HepG2 (cell line): ENCODE measurements around the gene VAT1L. TPM values are rescaled to one million over a fixed set of nuclear protein-coding genes. Genes with fewer than 3 reads are reported as not detected.

Experiments used
- ATAC-seq: fragments of 200-7000 bp; cut with Tn5 transposase; 3 replicates; pipeline ENCODE4 v1.9.1; 2020; ENCODE audit warnings: mild to moderate bottlenecking, moderate library complexity
- BruUV-seq: library from RNA; stranded (reverse); fragments of 400-500 nt; replicated peaks from 2 replicates; lab custom pipeline; 2021; lab: Mats Ljungman, UMichigan
- CTCF ChIA-PET: fragments of 300-600 bp; formaldehyde crosslinking; extraction: SDS; loops from one replicate; lab custom pipeline; 2021; ENCODE audit warnings: low total read pairs, inconsistent platforms, low intra/inter-chr PET ratio; lab: Yijun Ruan, JAX
- POLR2A ChIA-PET: fragments of 350-600 bp; sonication (Branson Sonifier 250); formaldehyde crosslinking; loops from one replicate; lab custom pipeline; 2020; ENCODE audit warnings: antibody characterized with exemption, inconsistent platforms; lab: Yijun Ruan, JAX
- DNase-seq: peaks from one replicate; pipeline ENCODE4 v3.0.0-alpha.2; 2015; ENCODE audit warnings: low spot score
- FAIRE-seq: peaks from 3 replicates; lab custom pipeline; 2011; peaks lifted over from hg19 to GRCh38; lab: Jason Lieb, UNC
- H2AFZ ChIP-seq: one replicate; pipeline ENCODE4 v1.6.1; 2011; ENCODE audit warnings: low read length, inconsistent platforms
- H3K27ac ChIP-seq: fragments of 300-600 bp; 3 replicates; pipeline ENCODE4 v1.8.0; 2011; ENCODE audit warnings: mixed run types, mild to moderate bottlenecking, mixed read lengths, low read length, inconsistent platforms; ENCODE audit not compliant: insufficient read depth; ENCODE audit errors: extremely low read length
- H3K27me3 ChIP-seq, 2 experiments: fragments of 200-600 bp in 1 of 2; 2 replicates in 1 of 2; 3 replicates in 1 of 2; pipeline versions ENCODE4 v1.6.0 to v1.8.0; 2011; ENCODE audit warnings: low read length in 2 of 2, mild to moderate bottlenecking in 2 of 2, moderate library complexity in 2 of 2, inconsistent platforms in 1 of 2; ENCODE audit not compliant: insufficient read depth in 2 of 2, control insufficient read depth in 1 of 2
- H3K36me3 ChIP-seq, 2 experiments: fragments of 200-600 bp in 1 of 2; replicated peaks in 1 of 2; 2 replicates in 1 of 2; 3 replicates in 1 of 2; pipeline versions ENCODE4 v1.5.1 to v1.8.0; 2011; ENCODE audit warnings: low read length in 2 of 2, inconsistent platforms in 1 of 2; ENCODE audit not compliant: insufficient read depth in 2 of 2, control insufficient read depth in 1 of 2
- H3K4me1 ChIP-seq: 2 replicates; pipeline ENCODE4 v1.5.1; 2012; ENCODE audit warnings: low read length, inconsistent platforms; ENCODE audit not compliant: insufficient read depth
- H3K4me2 ChIP-seq: 2 replicates; pipeline ENCODE4 v1.6.0; 2011; ENCODE audit warnings: low read depth, low read length, inconsistent platforms
- H3K4me3 ChIP-seq, 3 experiments: fragments of 200-600 bp in 1 of 3; sonication (generic), shearing (Covaris generic) in 1 of 3; replicated peaks in 1 of 3; 2 replicates each; pipeline ENCODE4 v1.5.1; 2011 to 2016; ENCODE audit warnings: low read length in 3 of 3, inconsistent platforms in 2 of 3, low read depth in 2 of 3, mild to moderate bottlenecking in 2 of 3, control low read depth in 1 of 3, mixed read lengths in 1 of 3; ENCODE audit not compliant: insufficient read depth in 1 of 3
- H3K79me2 ChIP-seq: one replicate; pipeline ENCODE4 v1.6.1; 2011; ENCODE audit warnings: low read length, inconsistent platforms; ENCODE audit not compliant: insufficient read depth
- H3K9ac ChIP-seq: 2 replicates; pipeline ENCODE4 v1.6.0; 2011; ENCODE audit warnings: mild to moderate bottlenecking, low read depth, low read length, inconsistent platforms; ENCODE audit not compliant: insufficient read depth
- H3K9me3 ChIP-seq: 2 replicates; pipeline ENCODE4 v1.5.1; 2012; ENCODE audit warnings: mild to moderate bottlenecking, low read length
- H4K20me1 ChIP-seq: 2 replicates; pipeline ENCODE4 v1.6.0; 2011; ENCODE audit warnings: inconsistent platforms, mild to moderate bottlenecking, low read length, moderate library complexity; ENCODE audit not compliant: insufficient read depth
- ATF3 ChIP-seq: sonication (generic); formaldehyde crosslinking; IDR thresholded peaks from 2 replicates; pipeline ENCODE4 v1.4.0; 2020; ENCODE audit warnings: missing genetic modification reagents
- ATF6 ChIP-seq: sonication (generic); formaldehyde crosslinking; conservative IDR thresholded peaks from 2 replicates; pipeline ENCODE4 v1.4.0; 2020; ENCODE audit warnings: missing genetic modification reagents
- ATM ChIP-seq: fragments of 450-650 bp; IDR thresholded peaks from 2 replicates; pipeline ENCODE4 v1.7.1; 2017; ENCODE audit warnings: mild to moderate bottlenecking, borderline replicate concordance
- HOXA3 ChIP-seq: sonication (generic); formaldehyde crosslinking; IDR thresholded peaks from 2 replicates; pipeline ENCODE4 v1.5.0; 2020; ENCODE audit warnings: missing genetic modification reagents
- NFIC ChIP-seq: IDR thresholded peaks from 2 replicates; pipeline ENCODE4 v1.6.1; 2012; ENCODE audit warnings: mild to moderate bottlenecking, low read length, inconsistent platforms
- RFX5 ChIP-seq: IDR thresholded peaks from 2 replicates; pipeline ENCODE4 v1.6.1; 2011; ENCODE audit warnings: low read depth, low read length, improper control_type of control experiment
- RFXAP ChIP-seq: sonication (generic); formaldehyde crosslinking; IDR thresholded peaks from 2 replicates; pipeline ENCODE4 v1.4.0; 2020; ENCODE audit warnings: missing genetic modification reagents, borderline replicate concordance
- SOX13 ChIP-seq, 3 experiments: fragments of 450-650 bp in 1 of 3; sonication (generic) in 1 of 3; formaldehyde crosslinking in 1 of 3; IDR thresholded peaks in 2 of 3; conservative IDR thresholded peaks in 1 of 3; 2 replicates each; pipeline versions ENCODE4 v1.5.0 to v1.6.1; 2016 to 2020; ENCODE audit warnings: antibody characterized with exemption in 1 of 3, mild to moderate bottlenecking in 1 of 3, missing compliant biosample characterization in 1 of 3, missing genetic modification reagents in 1 of 3, moderate library complexity in 1 of 3
- TAF1 ChIP-seq: sonication (generic); formaldehyde crosslinking; IDR thresholded peaks from 2 replicates; pipeline ENCODE4 v1.4.0; 2020; ENCODE audit warnings: missing genetic modification reagents
- TSC22D2 ChIP-seq: sonication (generic); formaldehyde crosslinking; IDR thresholded peaks from 2 replicates; pipeline ENCODE4 v1.5.1; 2020; ENCODE audit warnings: missing genetic modification reagents, mild to moderate bottlenecking, borderline replicate concordance
- ZBTB42 ChIP-seq: sonication (generic); formaldehyde crosslinking; IDR thresholded peaks from 2 replicates; pipeline ENCODE4 v1.5.0; 2020; ENCODE audit warnings: mild to moderate bottlenecking, missing genetic modification reagents
- ZKSCAN8 ChIP-seq: IDR thresholded peaks from 2 replicates; pipeline ENCODE4 v1.6.1; 2016; ENCODE audit warnings: borderline replicate concordance, missing genetic modification reagents, missing compliant biosample characterization
- ZMAT5 ChIP-seq: sonication (generic); formaldehyde crosslinking; IDR thresholded peaks from 2 replicates; pipeline ENCODE4 v1.5.0; 2020; ENCODE audit warnings: mild to moderate bottlenecking, low read depth, missing genetic modification reagents, borderline replicate concordance
- ZNF451 ChIP-seq: sonication (generic); formaldehyde crosslinking; IDR thresholded peaks from 2 replicates; pipeline ENCODE4 v1.5.0; 2020; ENCODE audit warnings: mild to moderate bottlenecking, missing genetic modification reagents
- ZNF609 ChIP-seq: sonication (generic); formaldehyde crosslinking; IDR thresholded peaks from 2 replicates; pipeline ENCODE4 v1.4.0; 2020; ENCODE audit warnings: mild to moderate bottlenecking, missing genetic modification reagents, borderline replicate concordance
- ZNF615 ChIP-seq: sonication (generic); formaldehyde crosslinking; IDR thresholded peaks from 2 replicates; pipeline ENCODE4 v1.5.0; 2020; ENCODE audit warnings: mild to moderate bottlenecking, missing genetic modification reagents, borderline replicate concordance
- ZNF619 ChIP-seq: sonication (generic); formaldehyde crosslinking; IDR thresholded peaks from 2 replicates; pipeline ENCODE4 v1.4.0; 2020; ENCODE audit warnings: mild to moderate bottlenecking, missing genetic modification reagents
- ZNF629 ChIP-seq: sonication (generic); formaldehyde crosslinking; conservative IDR thresholded peaks from 2 replicates; pipeline ENCODE4 v1.5.0; 2020; ENCODE audit warnings: missing genetic modification reagents
- ZNF883 ChIP-seq: sonication (generic); formaldehyde crosslinking; IDR thresholded peaks from 2 replicates; pipeline ENCODE4 v1.5.1; 2020; ENCODE audit warnings: mild to moderate bottlenecking, missing genetic modification reagents; ENCODE audit errors: not compliant biosample characterization
- WGBS: methylation state at CpG from one replicate; pipeline ENCODE4 v1.1.6; 2017; ENCODE audit warnings: low lambda C conversion rate; 5-methylcytosine and 5-hydroxymethylcytosine counted together
- in situ Hi-C: cut with HindIII; loops from 2 replicates; pipeline ENCODE4 v1.10.0; 2017; ENCODE audit warnings: low pct_unique_long_range_greater_than_20kb; ENCODE audit not compliant: extremely low pct_ligation_motif_present
- intact Hi-C: fragments of 100-400 bp; cut with micrococcal nuclease; formaldehyde crosslinking; loops from one replicate; pipeline ENCODE4 v1.10.0; 2022; ENCODE audit not compliant: unreplicated experiment
- polyA plus RNA-seq, 8 experiments: library from polyadenylated mRNA; depleted of rRNA in 3 of 8; stranded (reverse) in 7 of 8; unstranded in 1 of 8; fragments of >200 nt; fragmentation: Illumina TruSeq in 4 of 8; extraction: Trizol in 4 of 8; gene quantifications; 2 replicates each; pipeline versions ENCODE4 v1.2.1 to v1.2.3, GENCODE V29; 2011 to 2016; ENCODE audit warnings: low read depth in 4 of 8, missing spikeins in 1 of 8, mixed read lengths in 1 of 8; ENCODE audit not compliant: insufficient read depth in 1 of 8
- total RNA-seq, 5 experiments: library from RNA; depleted of rRNA; stranded (reverse); fragments of >200 nt; fragmentation: Illumina TruSeq; extraction: Trizol; gene quantifications; 2 replicates each; pipeline ENCODE4 v1.2.3, GENCODE V29; 2016; ENCODE audit warnings: low read depth in 1 of 5

VAT1L gene
- total and polyA plus RNA-seq, 2 of the 13 experiments (the other 11 are each of a cell fraction or from before 2014, with no cell fraction given): not detected

GRCh38 chr16:77858060-77858459 is 69.7 kb downstream of the VAT1L start:
- H4K20me1 ChIP-seq: no peaks in the 10 kb centered on the region
- H3K9me3 ChIP-seq: no peaks in the 10 kb centered on the region
- DNase-seq (no peak), FAIRE-seq (no peak), ATAC-seq (no peak)
- no peak overlapping the region for H3K9ac ChIP-seq
- POLR2A ChIA-PET: no interaction called here
- no TSS peak for BruUV-seq
- no peaks in the 10 kb centered on the region for H3K4me1 ChIP-seq
- no peak overlapping the region for H3K27ac ChIP-seq
- CTCF ChIA-PET: no interaction called here
- intact Hi-C loops (no loop called here), in situ Hi-C loops (no loop called here)
- TF ChIP-seq ATF3 (CRISPR knock-in tag) (no peak), ZNF609 (CRISPR knock-in tag) (no peak), ZNF619 (CRISPR knock-in tag) (no peak), SOX13 (IDR thresholded peaks at IDR 0.05) (no peak), SOX13 (CRISPR knock-in tag; conservative IDR thresholded peaks at IDR 0.05 in 1 of 2, IDR thresholded peaks at IDR 0.05 in 1 of 2) (no peak), ZMAT5 (CRISPR knock-in tag) (no peak), ATM (no peak), ZNF615 (CRISPR knock-in tag) (no peak), ATF6 (no peak), TAF1 (CRISPR knock-in tag) (no peak), HOXA3 (CRISPR knock-in tag) (no peak), RFXAP (CRISPR knock-in tag) (no peak), ZKSCAN8 (no peak), ZNF451 (no peak), RFX5 (no peak), ZNF629 (CRISPR knock-in tag) (no peak), ZBTB42 (no peak), NFIC (no peak), TSC22D2 (CRISPR knock-in tag) (no peak), ZNF883 (CRISPR knock-in tag) (no peak)
- no peak overlapping the region for H2AFZ ChIP-seq
- H3K79me2 ChIP-seq: no peaks in the 10 kb centered on the region
- 13% methylated on average over 6 of the region's 6 CpGs for WGBS
- no peak overlapping the region for H3K4me2 ChIP-seq
- H3K27me3 ChIP-seq: peaks cover 2 to 45% of the 10 kb centered on the region in 2 experiments; a peak in 4 of 5 replicates
- H3K4me3 ChIP-seq: no peak overlapping the region
- H3K36me3 ChIP-seq: no peaks in the 10 kb centered on the region
